Activated CD4-positive, alpha-beta T cell treated with anti-CD3 and anti-CD28 coated beads, Interleukin-2, amount 10 ng/mL, durations not matched to agents 7 days and 5 days (primary cell): ENCODE measurements around the gene KLHL22. TPM values are rescaled to one million over a fixed set of nuclear protein-coding genes. Genes with fewer than 3 reads are reported as not detected.
"Not testable (repeated sequence)": the region's sequence is repeated elsewhere in the genome, so short reads cannot be mapped to it uniquely, and the experiment has no call there.

ENCODE experiments used
- CTCF ChIA-PET: fragments of 350-600 bp; sonication (Branson Sonifier 250); formaldehyde crosslinking; loops from one replicate; lab custom pipeline; 2021; ENCODE audit warnings: antibody characterized with exemption; lab: Charles Lee
- POLR2A ChIA-PET: fragments of 350-600 bp; sonication (Branson Sonifier 250); formaldehyde crosslinking; loops from one replicate; lab custom pipeline; 2021; ENCODE audit warnings: antibody characterized with exemption; lab: Charles Lee
- DNase-seq: peaks from one replicate; pipeline ENCODE4 v3.0.0-alpha.2; 2020
- H3K27ac Mint-ChIP-seq: one replicate; pipeline ENCODE4 v1.8.0; 2021; ENCODE audit warnings: mild to moderate bottlenecking, moderate library complexity, mixed read lengths
- H3K27me3 Mint-ChIP-seq: one replicate; pipeline ENCODE4 v1.8.0; 2021; ENCODE audit warnings: mixed read lengths
- H3K36me3 Mint-ChIP-seq: one replicate; pipeline ENCODE4 v1.8.0; 2021; ENCODE audit warnings: low read depth, mixed read lengths
- H3K4me1 Mint-ChIP-seq: one replicate; pipeline ENCODE4 v1.8.0; 2021; ENCODE audit warnings: mixed read lengths
- H3K4me3 Mint-ChIP-seq: one replicate; pipeline ENCODE4 v1.8.0; 2021; ENCODE audit warnings: mild to moderate bottlenecking, moderate library complexity, mixed read lengths
- H3K9me3 Mint-ChIP-seq: one replicate; pipeline ENCODE4 v1.8.0; 2021; ENCODE audit warnings: mixed read lengths
- total RNA-seq, 2 experiments: library from RNA; stranded (reverse); gene quantifications; one replicate each; pipeline ENCODE4 v1.2.3, GENCODE V29; 2021

Gene KLHL22
- total RNA-seq, 2 experiments from 2014 or later, result 38.7 to 40.1 TPM

- Mint-ChIP-seq H3K4me3 (no peak overlapping the region), H3K4me1 (peaks cover 47% of the 10 kb centered on the region), H3K9me3 (no peaks in the 10 kb centered on the region), H3K27me3 (no peaks in the 10 kb centered on the region), H3K36me3 (peaks cover 57% of the 10 kb centered on the region), H3K27ac (no peak overlapping the region)
- POLR2A ChIA-PET, result no interaction called here
- CTCF ChIA-PET, result interaction anchor here (1.0 kb wide), 1 partner anchor 9 kb away, joined by 4 read pairs; no protein-coding TSS in a partner anchor
- DNase-seq, result no peak
Observed at GRCh38 chr22:20459152-20459542, 36.4 kb downstream of the KLHL22 start.

GRCh38 chr22:20458530-20459151 lies 37.0 kb downstream of the KLHL22 start:
- POLR2A ChIA-PET, result no interaction called here
- DNase-seq, result no peak
- CTCF ChIA-PET, result interaction anchor here (1.0 kb wide), 1 partner anchor 9 kb away, joined by 4 read pairs; no protein-coding TSS in a partner anchor
- Mint-ChIP-seq H3K36me3 (peaks cover 52% of the 10 kb centered on the region), H3K9me3 (no peaks in the 10 kb centered on the region), H3K27ac (no peak overlapping the region), H3K4me3 (no peak overlapping the region), H3K27me3 (no peaks in the 10 kb centered on the region), H3K4me1 (peaks cover 42% of the 10 kb centered on the region)

GRCh38 chr22:20457506-20458240 lies 37.9 kb downstream of the KLHL22 start:
- H3K27ac Mint-ChIP-seq, result no peak overlapping the region
- peaks cover 43% of the 10 kb centered on the region for H3K36me3 Mint-ChIP-seq
- no peak for DNase-seq
- ChIA-PET POLR2A (no interaction called here), CTCF (interaction anchor here (1.0 to 2.1 kb wide), 4 partner anchors 10 to 46 kb away, joined by 3 to 12 read pairs (median 6); no protein-coding TSS in a partner anchor)
- H3K9me3 Mint-ChIP-seq, result no peaks in the 10 kb centered on the region
- no peak overlapping the region for H3K4me3 Mint-ChIP-seq
- H3K4me1 Mint-ChIP-seq, result peaks cover 33% of the 10 kb centered on the region
- no peaks in the 10 kb centered on the region for H3K27me3 Mint-ChIP-seq

- no peak overlapping the region for H3K4me3 Mint-ChIP-seq
- peaks cover 43% of the 10 kb centered on the region for H3K36me3 Mint-ChIP-seq
- no peak for DNase-seq
- CTCF ChIA-PET, result interaction anchor here (0.6 to 2.1 kb wide), 9 partner anchors 11 to 55 kb away, joined by 3 to 12 read pairs (median 4); no protein-coding TSS in a partner anchor
- POLR2A ChIA-PET, result interaction anchor here (0.7 kb wide), 1 partner anchor 39 kb away, joined by 3 read pairs; no protein-coding TSS in a partner anchor
- H3K27me3 Mint-ChIP-seq, result no peaks in the 10 kb centered on the region
- peaks cover 28% of the 10 kb centered on the region for H3K4me1 Mint-ChIP-seq
- no peaks in the 10 kb centered on the region for H3K9me3 Mint-ChIP-seq
- peak overlapping the region; percentile 9 for H3K27ac Mint-ChIP-seq
Observed at GRCh38 chr22:20456722-20457076, 38.9 kb downstream of the KLHL22 start.

- Mint-ChIP-seq H3K36me3 (peaks cover 43% of the 10 kb centered on the region), H3K4me1 (peaks cover 27% of the 10 kb centered on the region), H3K27ac (no peak overlapping the region), H3K9me3 (no peaks in the 10 kb centered on the region), H3K4me3 (no peak overlapping the region), H3K27me3 (no peaks in the 10 kb centered on the region)
- DNase-seq, result peak; percentile 78
- ChIA-PET CTCF (interaction anchor here (0.6 to 2.1 kb wide), 10 partner anchors 11 to 55 kb away, joined by 3 to 12 read pairs (median 4); no protein-coding TSS in a partner anchor), POLR2A (interaction anchor here (0.7 kb wide), 1 partner anchor 38 kb away, joined by 3 read pairs; no protein-coding TSS in a partner anchor)
Observed at GRCh38 chr22:20456064-20456721, 39.4 kb downstream of the KLHL22 start.

- Mint-ChIP-seq H3K27me3 (no peaks in the 10 kb centered on the region), H3K36me3 (peaks cover 41% of the 10 kb centered on the region), H3K4me3 (no peak overlapping the region), H3K27ac (no peak overlapping the region), H3K4me1 (peaks cover 23% of the 10 kb centered on the region), H3K9me3 (no peaks in the 10 kb centered on the region)
- POLR2A ChIA-PET, result no interaction called here
- CTCF ChIA-PET, result interaction anchor here (0.7 to 2.1 kb wide), 7 partner anchors 11 to 49 kb away, joined by 3 to 12 read pairs (median 5); no protein-coding TSS in a partner anchor
- DNase-seq, result no peak
Observed at GRCh38 chr22:20455709-20456063, 39.9 kb downstream of the KLHL22 start.

- DNase-seq, result no peak
- POLR2A ChIA-PET, result no interaction called here
- H3K9me3 Mint-ChIP-seq, result no peaks in the 10 kb centered on the region
- H3K36me3 Mint-ChIP-seq, result peaks cover 28% of the 10 kb centered on the region
- no peaks in the 10 kb centered on the region for H3K27me3 Mint-ChIP-seq
- H3K4me1 Mint-ChIP-seq, result peaks cover 16% of the 10 kb centered on the region
- H3K4me3 Mint-ChIP-seq, result no peak overlapping the region
- H3K27ac Mint-ChIP-seq, result no peak overlapping the region
- CTCF ChIA-PET, result interaction anchor here (2.1 kb wide), 1 partner anchor 12 kb away, joined by 4 read pairs; no protein-coding TSS in a partner anchor
Observed at GRCh38 chr22:20453222-20453621, 42.4 kb downstream of the KLHL22 start.

GRCh38 chr22:20451920-20452319 lies 43.7 kb downstream of the KLHL22 start:
- Mint-ChIP-seq H3K27me3 (no peaks in the 10 kb centered on the region), H3K4me3 (no peak overlapping the region), H3K9me3 (no peaks in the 10 kb centered on the region), H3K36me3 (peaks cover 21% of the 10 kb centered on the region), H3K27ac (no peak overlapping the region), H3K4me1 (peaks cover 15% of the 10 kb centered on the region)
- no peak for DNase-seq
- POLR2A ChIA-PET, result no interaction called here
- CTCF ChIA-PET, result no interaction called here

- H3K36me3 Mint-ChIP-seq, result peaks cover 20% of the 10 kb centered on the region
- H3K27ac Mint-ChIP-seq, H3K4me3 Mint-ChIP-seq, DNase-seq, H3K4me1 Mint-ChIP-seq, CTCF ChIA-PET, POLR2A ChIA-PET, H3K27me3 Mint-ChIP-seq, H3K9me3 Mint-ChIP-seq: not testable (repeated sequence)
Observed at GRCh38 chr22:20451129-20451778, 44.3 kb downstream of the KLHL22 start.

GRCh38 chr22:20450551-20450906 lies 45.1 kb downstream of the KLHL22 start:
- ChIA-PET CTCF (no interaction called here), POLR2A (no interaction called here)
- H3K4me3 Mint-ChIP-seq, result no peak overlapping the region
- DNase-seq, result no peak
- no peaks in the 10 kb centered on the region for H3K9me3 Mint-ChIP-seq
- H3K4me1 Mint-ChIP-seq, result peaks cover 2% of the 10 kb centered on the region
- no peaks in the 10 kb centered on the region for H3K27me3 Mint-ChIP-seq
- no peak overlapping the region for H3K27ac Mint-ChIP-seq
- H3K36me3 Mint-ChIP-seq, result peaks cover 14% of the 10 kb centered on the region

- Mint-ChIP-seq H3K27ac (no peak overlapping the region), H3K36me3 (peaks cover 9% of the 10 kb centered on the region), H3K9me3 (no peaks in the 10 kb centered on the region), H3K27me3 (no peaks in the 10 kb centered on the region), H3K4me1 (peaks cover 1% of the 10 kb centered on the region), H3K4me3 (no peak overlapping the region)
- ChIA-PET CTCF (no interaction called here), POLR2A (no interaction called here)
- no peak for DNase-seq
Observed at GRCh38 chr22:20449819-20450550, 45.6 kb downstream of the KLHL22 start.

GRCh38 chr22:20448630-20449029 lies 47.0 kb downstream of the KLHL22 start:
- Mint-ChIP-seq H3K4me3 (no peak overlapping the region), H3K9me3 (no peaks in the 10 kb centered on the region), H3K36me3 (peaks cover 13% of the 10 kb centered on the region), H3K27ac (no peak overlapping the region), H3K27me3 (no peaks in the 10 kb centered on the region), H3K4me1 (no peaks in the 10 kb centered on the region)
- CTCF ChIA-PET, result interaction anchor here (0.6 to 0.7 kb wide), 2 partner anchors 15 to 80 kb away, joined by 3 to 4 read pairs; no protein-coding TSS in a partner anchor
- DNase-seq, result no peak
- POLR2A ChIA-PET, result no interaction called here
